WTC11 (cell line): ENCODE measurements around the gene SLC9A3. TPM values are rescaled to one million over a fixed set of nuclear protein-coding genes. Genes with fewer than 3 reads are reported as not detected.

Experiments used
- ATAC-seq: fragments of 200-7000 bp; cut with Tn5 transposase; 2 replicates; pipeline ENCODE4 v1.10.0; 2021; ENCODE audit warnings: mild to moderate bottlenecking, moderate library complexity
- CTCF ChIA-PET: fragments of 300-600 bp; sonication (Branson Sonifier 250); formaldehyde crosslinking; loops from one replicate; lab custom pipeline; 2021; ENCODE audit warnings: antibody characterized with exemption; lab: Charles Lee
- POLR2A ChIA-PET: fragments of 350-600 bp; sonication (Branson Sonifier 250); formaldehyde crosslinking; loops from one replicate; lab custom pipeline; 2021; ENCODE audit warnings: antibody characterized with exemption; lab: Charles Lee
- DNase-seq: peaks from one replicate; pipeline ENCODE4 v3.0.0; 2021; ENCODE audit warnings: low spot score
- H3K27ac Mint-ChIP-seq: 2 replicates; pipeline ENCODE4 v1.8.0; 2021; ENCODE audit warnings: mixed read lengths
- H3K27me3 Mint-ChIP-seq: 2 replicates; pipeline ENCODE4 v1.8.0; 2021; ENCODE audit warnings: low read depth, mild to moderate bottlenecking, moderate library complexity, mixed read lengths
- H3K36me3 Mint-ChIP-seq: 2 replicates; pipeline ENCODE4 v1.8.0; 2021; ENCODE audit warnings: mixed read lengths
- H3K4me1 Mint-ChIP-seq: 2 replicates; pipeline ENCODE4 v1.8.0; 2022; ENCODE audit warnings: mixed read lengths
- H3K4me3 Mint-ChIP-seq: 2 replicates; pipeline ENCODE4 v1.8.0; 2021; ENCODE audit warnings: mild to moderate bottlenecking, moderate library complexity, mixed read lengths
- H3K9me3 Mint-ChIP-seq: 2 replicates; pipeline ENCODE4 v1.8.0; 2021; ENCODE audit warnings: mixed read lengths
- ARID4B ChIP-seq: sonication (generic); formaldehyde crosslinking; IDR thresholded peaks from 2 replicates; pipeline ENCODE4 v1.8.0; 2023; ENCODE audit warnings: missing genetic modification reagents, mild to moderate bottlenecking, borderline replicate concordance
- ATF2 ChIP-seq: sonication (generic); formaldehyde crosslinking; IDR thresholded peaks from 2 replicates; pipeline ENCODE4 v1.8.1; 2022; ENCODE audit warnings: low read depth, missing genetic modification reagents, borderline replicate concordance
- MLX ChIP-seq: sonication (generic); formaldehyde crosslinking; IDR thresholded peaks from 2 replicates; pipeline ENCODE4 v1.8.1; 2023; ENCODE audit warnings: mild to moderate bottlenecking, missing genetic modification reagents, moderate library complexity
- MXD4 ChIP-seq: fragments of 250-450 bp; sonication (Bioruptor Pico); IDR thresholded peaks from 2 replicates; pipeline ENCODE4 v1.8.0; 2021; ENCODE audit warnings: mild to moderate bottlenecking, moderate library complexity, borderline replicate concordance
- RELA ChIP-seq: sonication (generic); formaldehyde crosslinking; IDR thresholded peaks from 2 replicates; pipeline ENCODE4 v1.8.1; 2022; ENCODE audit warnings: missing genetic modification reagents, mild to moderate bottlenecking, borderline replicate concordance
- ZNF425 ChIP-seq: fragments of 250-450 bp; sonication (Bioruptor Pico); conservative IDR thresholded peaks from 2 replicates; pipeline ENCODE4 v1.9.0; 2021; ENCODE audit warnings: mild to moderate bottlenecking
- total RNA-seq: library from RNA; stranded (reverse); gene quantifications from 3 replicates; pipeline ENCODE4 v1.2.3, GENCODE V29; 2021

Gene SLC9A3
- total RNA-seq, 1 experiment from 2014 or later: 1.6 TPM

GRCh38 chr5:432928-433791 lies 91.1 kb downstream of the SLC9A3 start:
- POLR2A ChIA-PET: no interaction called here

GRCh38 chr5:432201-432927 lies 91.9 kb downstream of the SLC9A3 start:
- Mint-ChIP-seq H3K27me3 (no peaks in the 10 kb centered on the region), H3K4me1 (peaks cover 4% of the 10 kb centered on the region; the same call in 1 of the 2 replicates), H3K36me3 (peaks cover 3% of the 10 kb centered on the region; the same call in 1 of the 2 replicates), H3K4me3 (no peak overlapping the region), H3K27ac (no peak overlapping the region), H3K9me3 (0 out of 2 replicates have a peak, but pooled peaks cover 6% of the 10 kb centered on the region)
- ChIA-PET POLR2A (no interaction called here), CTCF (interaction anchor here (0.8 to 8.8 kb wide), 5 partner anchors 13 to 115 kb away, joined by 5 to 73 read pairs (median 33); no protein-coding TSS in a partner anchor)
- no peak for ATAC-seq
- no peak for DNase-seq
- TF ChIP-seq ATF2 (CRISPR knock-in tag) (no peak), MLX (CRISPR knock-in tag) (no peak), RELA (CRISPR knock-in tag) (no peak), ARID4B (CRISPR knock-in tag) (no peak)

More at GRCh38 chr5:432928-433791, 91.1 kb downstream of the SLC9A3 start:
- CTCF ChIA-PET: interaction anchor here (0.8 to 8.8 kb wide), 7 partner anchors 7 to 116 kb away, joined by 4 to 73 read pairs (median 8); no protein-coding TSS in a partner anchor
- TF ChIP-seq ZNF425: no peak
- no peak for TF ChIP-seq MXD4 (CRISPR knock-in tag)
- TF ChIP-seq ARID4B (CRISPR knock-in tag): no peak
- no peak overlapping the region for H3K27ac Mint-ChIP-seq
- ATAC-seq: no peak
- H3K36me3 Mint-ChIP-seq: no peaks in the 10 kb centered on the region; the same call in 1 of the 2 replicates
- peaks cover 4% of the 10 kb centered on the region; the same call in 1 of the 2 replicates for H3K4me1 Mint-ChIP-seq
- no peak overlapping the region for H3K4me3 Mint-ChIP-seq
- 0 out of 2 replicates have a peak, but pooled peaks cover 2% of the 10 kb centered on the region for H3K9me3 Mint-ChIP-seq
- no peaks in the 10 kb centered on the region for H3K27me3 Mint-ChIP-seq
- DNase-seq: no peak
